Spleen (tissue), 7 donors: ENCODE data around the gene GPR161.

Source experiments
- POLR2A ChIP-seq, 3 donors: fragments of 450-650 bp; IDR thresholded peaks; one replicate each; pipeline ENCODE4 v1.5.1; 2017; ENCODE audit warnings: antibody characterized with exemption in 3 of 3, mild to moderate bottlenecking in 1 of 3
- POLR2AphosphoS5 ChIP-seq, 3 donors: sonication (generic); formaldehyde crosslinking; IDR thresholded peaks; one replicate each; pipeline ENCODE4 v1.5.1; 2017; ENCODE audit warnings: antibody characterized with exemption in 3 of 3
- TF ChIP-seq, protein P1 (sequence below), 11 experiments: fragments of 200-600 bp in 7 of 11; fragments of 450-650 bp in 4 of 11; sonication (generic) in 4 of 11; IDR thresholded peaks in 8 of 11; conservative IDR thresholded peaks in 3 of 11; 1 replicate in 7 of 11; 2 replicates in 4 of 11; pipeline versions ENCODE4 v1.4.0 to v1.8.0; 2016 to 2021; ENCODE audit warnings: antibody characterized with exemption in 11 of 11, inconsistent platforms in 4 of 11, mild to moderate bottlenecking in 1 of 11
- donor health status: DM: no; HTN: no; CAD: no; lungs with moderate emphysema.
- donor health status: DM: no; HTN: no; CAD: no.
- donor health status: DM: no; HTN: no; CAD: no.

DNA sequence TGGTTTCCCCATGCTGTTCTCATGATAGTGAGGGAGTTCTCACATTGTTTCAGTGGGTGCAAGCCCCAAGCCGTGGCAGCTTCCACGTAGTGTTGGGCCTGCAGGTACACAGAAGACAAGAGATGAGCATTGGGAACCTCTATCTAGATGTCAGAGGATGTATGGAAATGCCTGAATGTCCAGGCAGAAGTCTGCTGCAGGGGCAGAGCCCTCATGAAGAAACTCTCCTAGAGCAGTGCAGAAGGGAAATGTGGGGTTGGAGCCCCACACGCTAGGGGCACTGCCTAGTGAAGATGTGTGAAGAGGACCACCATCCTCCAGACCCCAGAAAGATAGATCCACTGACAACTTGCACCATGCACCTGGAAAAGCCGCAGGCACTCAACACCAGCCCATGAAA, 17.0 kb downstream of the GPR161 start:
- TF ChIP-seq, protein P1, sequence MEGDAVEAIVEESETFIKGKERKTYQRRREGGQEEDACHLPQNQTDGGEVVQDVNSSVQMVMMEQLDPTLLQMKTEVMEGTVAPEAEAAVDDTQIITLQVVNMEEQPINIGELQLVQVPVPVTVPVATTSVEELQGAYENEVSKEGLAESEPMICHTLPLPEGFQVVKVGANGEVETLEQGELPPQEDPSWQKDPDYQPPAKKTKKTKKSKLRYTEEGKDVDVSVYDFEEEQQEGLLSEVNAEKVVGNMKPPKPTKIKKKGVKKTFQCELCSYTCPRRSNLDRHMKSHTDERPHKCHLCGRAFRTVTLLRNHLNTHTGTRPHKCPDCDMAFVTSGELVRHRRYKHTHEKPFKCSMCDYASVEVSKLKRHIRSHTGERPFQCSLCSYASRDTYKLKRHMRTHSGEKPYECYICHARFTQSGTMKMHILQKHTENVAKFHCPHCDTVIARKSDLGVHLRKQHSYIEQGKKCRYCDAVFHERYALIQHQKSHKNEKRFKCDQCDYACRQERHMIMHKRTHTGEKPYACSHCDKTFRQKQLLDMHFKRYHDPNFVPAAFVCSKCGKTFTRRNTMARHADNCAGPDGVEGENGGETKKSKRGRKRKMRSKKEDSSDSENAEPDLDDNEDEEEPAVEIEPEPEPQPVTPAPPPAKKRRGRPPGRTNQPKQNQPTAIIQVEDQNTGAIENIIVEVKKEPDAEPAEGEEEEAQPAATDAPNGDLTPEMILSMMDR (IDR thresholded peaks at IDR 0.05 in 8 of 11, conservative IDR thresholded peaks at IDR 0.05 in 3 of 11) = no peak
- TF ChIP-seq POLR2A (IDR thresholded peaks at IDR 0.05) (no peak), POLR2AphosphoS5 (IDR thresholded peaks at IDR 0.05) (no peak)
